ENCODE results near the gene WDR46. TPM values are rescaled to one million over a fixed set of nuclear protein-coding genes. Genes with fewer than 3 reads are reported as not detected.

WDR46 gene, protein sequence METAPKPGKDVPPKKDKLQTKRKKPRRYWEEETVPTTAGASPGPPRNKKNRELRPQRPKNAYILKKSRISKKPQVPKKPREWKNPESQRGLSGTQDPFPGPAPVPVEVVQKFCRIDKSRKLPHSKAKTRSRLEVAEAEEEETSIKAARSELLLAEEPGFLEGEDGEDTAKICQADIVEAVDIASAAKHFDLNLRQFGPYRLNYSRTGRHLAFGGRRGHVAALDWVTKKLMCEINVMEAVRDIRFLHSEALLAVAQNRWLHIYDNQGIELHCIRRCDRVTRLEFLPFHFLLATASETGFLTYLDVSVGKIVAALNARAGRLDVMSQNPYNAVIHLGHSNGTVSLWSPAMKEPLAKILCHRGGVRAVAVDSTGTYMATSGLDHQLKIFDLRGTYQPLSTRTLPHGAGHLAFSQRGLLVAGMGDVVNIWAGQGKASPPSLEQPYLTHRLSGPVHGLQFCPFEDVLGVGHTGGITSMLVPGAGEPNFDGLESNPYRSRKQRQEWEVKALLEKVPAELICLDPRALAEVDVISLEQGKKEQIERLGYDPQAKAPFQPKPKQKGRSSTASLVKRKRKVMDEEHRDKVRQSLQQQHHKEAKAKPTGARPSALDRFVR
- total RNA-seq (2014; rRNA removed; shearing (Covaris generic)): 28.8 and 29.4 TPM in 2 replicates
- 82.6 and 112 TPM in 2 replicates for polyA plus RNA-seq (2014; cell fraction: nucleus; rRNA removed)

DNA sequence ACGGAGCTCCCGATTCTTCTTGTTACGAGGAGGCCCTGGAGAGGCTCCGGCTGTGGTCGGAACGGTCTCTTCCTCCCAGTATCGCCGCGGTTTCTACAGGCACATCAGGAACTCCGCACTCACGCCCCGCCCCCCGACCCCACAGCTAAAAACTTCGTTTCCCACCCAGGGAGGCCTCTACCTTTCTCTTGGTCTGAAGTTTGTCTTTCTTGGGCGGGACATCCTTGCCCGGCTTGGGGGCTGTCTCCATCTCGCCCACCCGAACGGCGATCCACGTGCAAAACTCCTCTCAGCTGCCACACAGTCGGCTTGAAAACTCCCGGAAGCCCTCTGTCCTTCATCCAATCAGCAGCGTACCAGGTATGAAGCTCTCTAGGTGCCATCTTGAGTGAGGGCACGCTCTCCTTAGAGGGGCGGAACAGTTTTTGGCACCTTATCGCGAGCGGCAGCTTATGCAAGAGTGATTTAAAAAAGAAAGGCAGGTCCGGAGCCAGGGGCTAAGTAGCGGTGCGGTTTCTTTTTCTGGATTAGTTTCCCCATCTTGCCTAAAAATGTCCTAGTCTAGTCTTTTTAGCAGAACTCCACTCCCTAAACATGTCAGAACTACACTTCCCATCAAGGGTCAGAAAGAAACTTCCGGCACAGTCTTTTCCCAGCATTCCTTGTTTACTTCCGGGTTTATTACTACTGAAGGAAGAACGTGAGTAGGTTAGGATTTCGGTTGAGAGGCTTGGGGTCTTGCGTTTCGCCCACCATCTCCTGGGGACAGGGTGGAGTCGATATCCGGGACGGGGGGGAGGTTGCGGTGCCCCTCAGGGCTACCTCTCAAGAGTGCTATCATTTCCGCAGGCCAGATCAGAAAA is at the start of gene WDR46, which contains the start of gene PFDN6:
Gene WDR46, minus strand, starts transcription at position 319 of the 863 bp plus-strand sequence. Its CDS starts 69 bp downstream, at position 250.
Gene PFDN6, plus strand, starts transcription at position 681 of the 863 bp plus-strand sequence. CDS start 256 bp downstream, outside the sequence.
- DNase-seq (ENCODE audit: extremely low read depth, low read depth): peak; percentile 73

DNA sequence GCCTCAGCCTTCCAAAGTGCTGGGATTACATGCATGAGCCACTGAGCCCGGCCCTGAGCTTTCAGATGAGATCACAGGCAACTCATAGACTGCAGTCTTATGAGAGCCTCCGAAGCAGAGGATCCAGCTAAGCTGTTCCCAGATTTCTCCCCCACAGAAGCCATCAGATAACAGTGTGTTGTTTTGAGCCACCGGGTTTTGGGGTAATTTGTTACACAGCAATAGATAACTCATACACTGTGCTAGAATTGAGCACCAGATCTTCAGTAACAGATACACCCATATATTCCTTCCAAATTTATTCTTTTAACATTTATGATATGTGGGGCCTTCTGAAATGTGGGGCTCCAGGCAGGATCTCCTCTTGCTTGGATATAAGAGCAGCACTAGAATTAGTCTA is 47.5 kb upstream of the WDR46 start:
- no peak for DNase-seq (ENCODE audit: extremely low read depth, low read depth)

DNA sequence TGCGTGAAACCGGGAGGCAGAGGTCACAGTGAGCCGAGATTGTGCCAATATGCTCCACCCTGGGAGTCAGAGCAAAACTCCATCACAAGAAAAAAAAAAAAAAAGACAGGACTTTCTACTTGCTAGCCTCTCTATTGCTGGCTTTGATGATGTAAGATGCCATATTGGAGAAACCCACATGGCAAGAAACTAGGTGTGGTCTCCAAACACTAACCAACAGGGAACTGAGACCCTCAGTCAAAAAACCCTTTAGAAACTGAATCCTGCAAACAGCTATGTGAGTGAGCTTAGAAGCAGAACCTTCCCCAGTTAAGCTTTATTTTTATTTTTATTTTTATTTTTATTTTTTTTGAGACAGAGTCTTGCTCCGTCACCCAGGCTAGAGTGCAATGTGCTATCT is 46.9 kb upstream of the WDR46 start:
- no peak for DNase-seq (ENCODE audit: extremely low read depth, low read depth)

DNA sequence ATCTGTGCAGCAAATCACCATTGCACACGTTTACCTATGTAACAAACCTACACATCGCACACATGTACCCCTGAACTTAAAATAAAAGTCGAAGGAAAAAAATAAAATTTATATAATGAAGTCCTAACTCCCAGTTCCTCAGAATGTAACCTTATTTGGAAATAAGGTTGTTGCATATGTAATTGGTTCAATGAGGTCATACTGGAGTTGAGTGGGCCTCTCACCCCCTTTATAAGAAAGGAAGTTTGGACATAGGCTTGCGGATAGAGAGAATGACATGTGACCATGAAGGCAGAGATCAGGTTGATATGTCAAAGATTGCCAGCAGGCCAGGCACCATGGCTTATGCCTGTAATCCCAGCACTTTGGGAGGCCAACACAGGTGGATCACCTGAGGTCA is 44.6 kb upstream of the WDR46 start:
- DNase-seq (ENCODE audit: extremely low read depth, low read depth): no peak

DNA sequence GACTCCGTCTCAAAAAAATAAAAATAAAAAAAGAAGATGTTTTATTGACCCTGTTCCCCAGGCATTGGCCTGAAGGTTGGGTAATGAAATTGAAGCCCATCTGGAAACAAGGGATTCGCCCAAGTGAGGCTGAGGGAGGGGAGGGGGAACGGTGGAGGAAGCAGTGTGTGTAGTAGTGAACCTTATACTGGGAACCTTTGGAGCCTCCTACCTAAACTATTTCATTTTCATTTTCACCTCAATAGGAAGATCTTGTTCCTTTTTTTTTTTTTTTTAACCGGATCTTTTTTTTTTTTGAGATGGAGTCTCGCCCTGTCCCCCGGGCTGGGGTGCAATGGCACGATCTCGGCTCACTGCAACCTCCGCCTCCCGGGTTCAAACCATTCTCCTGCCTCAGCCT is 41.7 kb upstream of the WDR46 start:
- no peak for DNase-seq (ENCODE audit: extremely low read depth, low read depth)

DNA sequence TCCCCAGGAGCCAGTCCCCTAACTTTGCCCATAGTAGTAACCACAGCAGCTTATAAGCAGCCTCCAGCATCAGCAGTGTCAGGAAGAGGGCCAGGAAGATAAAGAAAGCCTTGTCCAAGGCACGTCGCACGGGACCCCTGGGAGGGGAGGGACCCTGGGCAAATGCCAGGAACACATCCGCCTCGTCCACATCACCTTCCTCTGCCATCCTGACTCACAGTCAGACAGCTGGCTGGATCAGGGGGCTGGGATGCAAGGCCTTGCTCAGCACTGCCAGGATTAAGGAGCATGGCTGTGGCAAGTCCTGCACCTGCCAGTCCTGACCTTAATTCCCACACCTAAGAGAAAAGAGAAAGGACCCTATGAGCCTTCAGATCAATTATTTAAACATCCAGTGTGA is 40.0 kb upstream of the WDR46 start:
- DNase-seq (ENCODE audit: extremely low read depth, low read depth): no peak

DNA sequence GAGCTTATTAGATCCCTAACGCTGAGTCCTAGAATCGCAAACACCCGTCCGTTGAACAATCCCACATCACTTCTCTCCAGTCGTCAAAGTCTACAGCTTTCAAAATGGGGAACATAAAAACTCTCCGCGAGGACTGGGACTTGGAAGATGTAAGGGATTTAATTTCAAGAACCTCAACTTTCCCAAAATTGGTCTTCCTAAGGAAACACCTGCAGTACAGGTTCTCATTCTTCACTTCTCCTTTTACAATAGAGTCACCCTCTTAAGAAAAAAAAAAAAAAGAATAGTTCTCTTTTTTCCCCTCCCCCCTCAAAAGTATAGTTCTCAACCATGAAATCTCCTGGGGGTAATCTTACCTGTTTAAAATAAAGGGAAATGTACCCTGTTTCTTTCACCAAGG is 35.1 kb upstream of the WDR46 start:
- DNase-seq (ENCODE audit: extremely low read depth, low read depth): no peak

DNA sequence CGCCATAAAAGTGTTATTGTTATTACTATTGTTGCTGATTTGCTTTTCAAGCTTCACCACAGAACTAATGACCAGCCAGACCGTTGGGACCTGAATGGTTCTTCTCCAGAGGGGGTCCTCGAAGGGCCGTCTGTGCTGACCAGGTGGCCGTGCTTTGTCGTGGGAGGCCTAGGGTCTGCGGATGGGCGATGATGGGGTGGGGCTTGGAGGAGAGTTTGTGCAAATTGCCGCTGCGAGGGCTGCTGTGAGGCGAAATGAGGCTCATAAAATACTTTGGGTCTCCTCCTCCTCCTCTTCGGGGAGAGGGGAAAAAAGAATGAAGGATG is 34.5 kb upstream of the WDR46 start:
- no peak for DNase-seq (ENCODE audit: extremely low read depth, low read depth)

DNA sequence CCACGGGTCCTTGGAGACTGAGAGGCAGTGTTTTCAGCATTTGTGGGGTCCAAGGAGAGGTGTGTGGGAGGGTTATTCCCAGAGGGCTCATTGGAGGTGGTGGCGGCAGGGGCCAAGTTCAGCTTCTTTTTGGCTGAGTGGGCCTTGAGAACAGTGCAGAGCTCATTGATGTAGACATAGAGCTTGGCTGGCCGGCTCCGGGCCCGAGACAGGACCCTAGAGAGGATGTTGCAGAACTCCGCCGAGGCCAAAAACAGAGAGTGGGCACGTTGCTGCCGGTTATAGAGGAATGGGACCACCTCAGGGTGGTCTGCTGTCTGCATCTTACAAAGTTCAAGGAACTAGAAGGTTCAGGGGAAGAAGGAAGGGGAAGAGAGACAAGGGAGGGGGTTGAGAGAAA is 32.2 kb upstream of the WDR46 start:
- no peak for DNase-seq (ENCODE audit: extremely low read depth, low read depth)

DNA sequence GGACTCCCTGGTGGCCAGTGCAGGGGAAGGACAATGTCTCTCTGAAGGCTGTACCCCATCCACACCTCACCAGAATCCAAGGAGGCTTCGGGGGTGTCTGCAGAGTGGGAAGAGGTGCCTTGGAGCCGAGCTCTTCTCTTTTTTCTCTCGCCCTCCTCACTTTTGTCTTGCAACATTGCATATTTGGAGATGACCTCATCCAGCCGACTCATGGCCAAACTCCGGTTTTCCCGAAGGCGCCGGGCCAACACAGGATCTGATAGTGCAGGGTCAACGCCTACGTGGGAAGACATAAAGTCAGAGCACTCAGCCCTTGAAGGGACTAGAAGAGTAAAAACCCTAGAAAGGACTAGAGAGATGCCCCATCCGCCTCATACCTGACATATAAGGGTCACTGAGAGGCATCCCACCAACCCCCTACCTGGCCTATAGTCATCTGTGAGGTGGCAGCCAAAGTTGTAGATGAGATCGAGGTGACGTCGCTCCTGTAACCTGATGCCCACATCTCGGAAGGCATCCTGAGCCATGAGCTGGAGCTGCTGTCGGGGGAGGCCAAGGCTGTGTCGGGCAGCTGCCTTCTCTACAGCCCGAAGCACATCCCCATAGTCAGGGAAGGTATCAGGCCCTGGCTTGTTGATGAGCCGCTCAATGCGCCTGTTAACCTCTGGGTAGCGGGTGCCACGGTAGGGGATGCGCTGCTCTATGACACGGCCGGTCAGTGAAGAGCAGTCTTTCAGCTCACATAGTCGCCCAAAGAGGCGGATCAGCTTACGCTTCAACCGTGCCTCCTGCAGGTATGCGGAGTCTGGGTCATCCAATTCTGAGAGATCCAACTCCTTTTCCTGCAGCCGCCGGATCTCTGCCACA is 31.5 kb upstream of the WDR46 start:
- no peak for DNase-seq (ENCODE audit: extremely low read depth, low read depth)

DNA sequence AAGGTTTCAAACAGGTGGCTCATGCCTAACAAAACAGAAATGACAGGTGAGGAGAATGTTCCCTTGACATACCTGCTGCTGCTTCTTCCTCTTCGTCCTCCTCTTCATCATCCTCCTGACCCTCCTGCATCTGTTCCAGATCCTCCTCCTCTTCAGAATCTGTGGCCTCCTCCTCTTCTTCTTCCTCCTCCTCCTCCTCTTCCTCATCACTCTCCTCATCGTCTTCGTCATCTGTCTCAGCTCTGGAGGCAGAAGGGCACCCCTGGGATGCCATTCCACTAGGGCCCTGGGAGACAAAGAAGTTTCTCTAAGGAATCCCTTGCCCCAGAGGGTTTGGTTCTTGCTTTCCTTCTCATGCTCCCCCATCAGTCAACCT is 30.9 kb upstream of the WDR46 start:
- DNase-seq (ENCODE audit: extremely low read depth, low read depth): no peak

DNA sequence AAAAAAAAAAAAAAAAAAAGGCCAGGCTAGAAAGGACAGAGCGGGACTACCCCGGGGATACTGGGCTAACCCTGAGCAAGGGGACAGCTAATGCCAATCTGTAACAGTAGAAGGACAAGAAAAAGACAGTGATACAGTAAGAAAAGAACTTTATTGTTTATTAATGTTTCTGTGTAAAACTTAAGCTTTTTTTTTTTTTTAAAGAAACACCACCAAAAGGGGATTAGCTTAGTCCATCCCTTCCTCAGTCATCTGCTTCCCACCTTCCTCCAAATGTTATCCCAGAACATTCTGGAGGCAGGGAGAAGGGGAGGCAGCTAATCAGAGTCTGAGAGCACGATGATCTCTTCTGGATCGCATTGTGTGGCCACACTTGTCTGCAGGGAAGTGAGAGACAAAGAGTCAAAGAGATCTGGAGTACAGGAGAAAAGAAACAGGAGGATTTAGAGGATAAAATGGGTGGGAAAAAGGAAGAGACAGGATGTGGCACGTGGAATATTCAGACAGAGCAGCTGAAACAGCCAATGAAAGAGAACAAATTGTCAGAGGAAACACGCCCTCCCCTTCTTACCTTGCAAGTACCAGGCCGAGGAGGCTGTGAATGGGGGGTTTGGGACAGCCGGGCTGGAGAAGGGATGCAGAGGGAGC is 29.5 kb upstream of the WDR46 start:
- no peak for DNase-seq (ENCODE audit: extremely low read depth, low read depth)

DNA sequence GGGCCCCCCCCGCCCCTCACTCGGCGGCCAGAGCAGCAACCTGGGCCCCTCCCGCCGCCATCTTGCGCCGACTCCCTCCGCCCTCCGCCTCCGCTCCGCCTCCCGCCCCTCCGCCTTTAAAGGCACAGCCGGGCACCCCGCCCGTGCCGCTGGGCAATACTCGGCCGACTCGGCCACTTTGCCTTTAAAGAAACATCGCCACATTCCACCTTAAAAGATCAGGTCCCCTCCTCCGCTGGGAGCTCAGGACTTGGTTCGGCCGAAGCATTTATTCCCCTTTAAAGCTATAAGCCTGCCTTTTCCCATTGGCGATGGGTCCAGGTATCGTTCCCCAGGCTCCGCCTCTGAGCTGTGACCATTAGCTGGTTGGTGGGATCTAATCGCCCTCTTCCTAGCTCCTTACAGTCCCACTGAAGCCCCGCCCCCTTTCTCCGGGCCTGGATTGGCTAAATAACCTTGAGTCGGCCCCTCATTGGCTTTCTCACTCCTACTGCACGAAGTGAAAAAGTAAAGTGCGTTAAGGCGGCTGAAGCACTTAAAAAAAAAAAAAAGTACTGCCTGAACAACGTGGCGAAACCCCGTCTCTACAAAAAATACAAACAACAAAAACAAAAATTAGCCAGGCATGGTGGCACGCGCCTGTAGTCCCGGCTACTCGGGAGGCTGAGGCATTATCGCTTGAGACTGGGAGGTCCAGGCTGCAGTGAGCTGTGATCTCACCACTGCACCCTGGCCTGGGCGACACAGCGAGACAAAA is 28.8 kb upstream of the WDR46 start, which contains the start of gene ZBTB22:
Gene ZBTB22, minus strand, starts transcription at position 76 of the 757 bp plus-strand sequence. CDS start 828 bp downstream, outside the sequence.
- peak; percentile 97 for DNase-seq (ENCODE audit: extremely low read depth, low read depth)

DNA sequence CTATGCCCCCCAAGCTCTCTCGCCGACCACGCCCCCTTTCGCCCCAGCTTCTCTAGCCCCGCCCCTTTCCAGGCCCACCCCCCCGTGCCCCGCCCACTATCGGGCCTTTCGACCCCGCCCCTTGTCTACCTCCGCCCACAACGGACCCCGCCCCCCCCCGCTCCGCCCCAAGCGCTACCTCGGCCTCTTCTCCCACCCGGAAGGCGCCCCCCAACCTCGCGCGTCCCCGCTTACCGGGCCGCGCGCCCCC is 28.3 kb upstream of the WDR46 start:
- DNase-seq (ENCODE audit: extremely low read depth, low read depth): no peak

DNA sequence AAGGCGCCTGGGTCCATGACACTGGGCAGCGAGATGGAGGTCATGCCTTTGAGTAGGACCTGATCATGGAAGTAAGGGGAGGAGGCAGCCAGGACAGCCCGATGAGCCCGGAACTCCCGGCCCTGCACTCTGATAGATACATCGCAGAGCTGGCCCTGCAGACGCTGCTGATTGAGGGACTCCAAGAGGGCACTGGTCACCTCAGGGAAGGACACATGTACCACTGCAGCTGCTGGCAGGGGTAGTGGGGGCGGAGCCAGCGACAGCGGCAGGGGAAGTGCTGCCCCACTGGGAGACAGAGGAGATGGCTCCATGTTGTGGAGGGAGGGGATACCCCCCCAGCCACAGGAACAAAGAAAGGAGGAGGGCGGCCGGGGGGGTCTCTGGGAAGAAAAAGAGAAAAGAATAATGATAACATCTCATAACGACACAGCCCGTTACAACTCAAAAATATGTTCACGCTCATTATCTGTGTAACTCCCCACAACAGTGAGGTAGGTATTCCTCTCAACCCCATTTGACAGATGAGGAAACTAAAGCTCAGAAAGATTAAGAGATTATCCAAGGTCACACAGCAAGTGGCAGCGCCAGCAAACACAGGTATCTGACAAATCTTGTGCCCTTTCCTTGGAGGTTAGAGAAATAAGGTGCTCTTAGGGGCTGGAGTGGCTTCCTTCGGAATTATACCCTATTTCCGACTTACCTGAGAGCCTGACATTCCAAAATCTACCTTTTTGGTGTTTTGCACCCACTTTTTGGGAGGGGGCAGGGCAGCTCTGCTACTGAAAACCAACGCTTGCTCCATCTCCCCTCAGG is 27.8 kb upstream of the WDR46 start:
- DNase-seq (ENCODE audit: extremely low read depth, low read depth): no peak

DNA sequence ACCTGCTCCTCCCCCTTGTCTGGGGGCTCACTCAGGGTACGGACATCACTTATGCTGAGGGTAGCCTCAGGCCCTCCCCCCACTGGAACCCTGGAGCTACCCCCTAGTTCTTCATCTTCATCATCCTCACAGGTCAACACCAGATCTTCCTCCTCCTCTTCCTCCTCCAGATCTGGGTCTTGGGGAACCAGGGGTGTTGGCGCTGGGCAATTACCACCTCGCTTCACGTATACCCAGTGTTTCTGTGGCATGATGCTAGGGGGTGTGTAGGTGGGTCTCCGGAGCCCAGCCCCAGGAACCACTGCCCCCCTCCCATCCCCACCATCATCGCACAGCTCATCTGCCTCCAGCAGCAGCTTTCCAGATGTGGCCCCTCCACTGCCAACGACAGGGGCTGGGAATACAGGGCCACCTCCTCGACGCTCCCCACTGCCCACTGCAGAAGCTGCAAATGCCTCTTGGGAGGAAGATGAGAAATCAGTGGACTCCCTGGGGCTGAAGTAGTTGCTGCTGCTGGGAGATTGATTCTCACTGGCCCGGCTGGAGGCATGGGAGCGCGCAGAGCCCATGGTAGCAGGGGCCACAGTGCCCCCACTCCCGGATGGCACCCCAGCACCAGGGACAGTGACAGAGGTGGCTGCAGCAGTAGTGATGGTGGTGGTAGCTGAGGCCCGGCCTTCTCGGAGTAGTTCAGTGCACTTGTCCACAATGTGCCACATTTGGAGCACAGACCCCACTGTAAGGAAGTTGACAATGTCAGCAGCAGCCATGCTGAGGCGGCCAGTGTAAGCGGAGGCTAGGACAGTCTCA is 27.0 kb upstream of the WDR46 start:
- DNase-seq (ENCODE audit: extremely low read depth, low read depth): no peak

DNA sequence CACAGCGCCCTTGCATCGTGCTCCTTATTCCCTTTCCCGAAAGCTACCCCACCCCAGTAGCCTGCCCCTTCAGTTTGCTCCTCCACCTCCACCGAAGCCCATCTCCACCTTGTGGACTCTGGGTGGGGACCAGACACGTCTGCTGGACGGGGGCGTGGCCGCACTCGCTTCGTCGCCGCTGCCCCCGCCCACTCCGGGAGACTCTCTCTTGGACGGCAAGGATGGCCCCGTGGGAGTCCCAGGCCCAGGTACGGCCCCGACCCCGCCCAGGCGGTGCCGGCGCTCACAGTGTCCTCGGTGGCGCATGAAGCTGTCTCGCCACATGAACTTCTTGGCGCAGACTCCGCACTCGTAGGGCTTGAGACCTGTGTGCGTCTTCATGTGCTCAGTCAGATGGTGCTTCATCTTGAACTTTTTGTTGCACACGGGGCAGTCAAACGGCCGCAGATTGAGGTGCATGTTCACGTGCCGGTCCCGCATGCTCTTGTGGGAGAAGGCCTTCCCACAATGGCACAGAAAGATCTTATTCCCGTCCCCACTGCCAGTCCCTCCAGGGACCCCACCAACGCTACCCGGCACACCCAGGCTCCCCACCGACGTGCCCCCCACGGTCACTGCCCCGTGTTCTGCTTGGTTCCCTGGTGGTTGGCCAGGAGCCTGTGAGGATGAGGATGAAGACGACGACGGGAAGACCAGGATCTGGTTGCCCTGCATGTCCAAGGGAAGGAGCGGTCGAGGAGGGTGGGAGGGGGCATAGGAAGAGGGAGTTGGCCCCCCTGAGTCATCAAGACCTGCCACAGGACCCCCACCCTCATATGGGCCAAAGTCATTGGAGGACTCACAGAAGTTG is 26.1 kb upstream of the WDR46 start:
- no peak for DNase-seq (ENCODE audit: extremely low read depth, low read depth)
